ENCODE results near the gene GULP1. TPM values are rescaled to one million over a fixed set of nuclear protein-coding genes. Genes with fewer than 3 reads are reported as not detected.
"Not testable (repeated sequence)": the region's sequence is repeated elsewhere in the genome, so short reads cannot be mapped to it uniquely, and the experiment has no call there.

Gene GULP1
- polyA plus RNA-seq, 1 donor = 18.3 TPM

DNA sequence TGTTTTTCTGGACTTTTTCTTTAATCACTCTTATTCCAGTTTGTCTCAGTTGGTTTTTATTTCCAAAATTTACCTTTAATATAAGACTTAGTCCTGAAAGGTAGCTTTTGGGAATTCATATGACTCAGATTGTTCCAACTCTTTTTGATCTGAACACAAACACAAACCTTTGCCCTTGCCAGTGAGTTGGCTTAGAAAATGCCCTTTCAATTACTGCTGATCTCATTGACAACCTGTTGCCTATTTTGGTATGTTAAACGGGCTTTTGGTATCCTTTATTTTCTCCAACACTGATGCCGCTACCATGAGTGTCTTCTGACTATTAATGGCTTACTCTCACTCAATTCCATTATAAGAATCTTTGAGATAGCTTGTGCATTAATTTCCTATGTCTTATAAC lies 143.4 kb downstream of the GULP1 start:
- DNase-seq = no peak

DNA sequence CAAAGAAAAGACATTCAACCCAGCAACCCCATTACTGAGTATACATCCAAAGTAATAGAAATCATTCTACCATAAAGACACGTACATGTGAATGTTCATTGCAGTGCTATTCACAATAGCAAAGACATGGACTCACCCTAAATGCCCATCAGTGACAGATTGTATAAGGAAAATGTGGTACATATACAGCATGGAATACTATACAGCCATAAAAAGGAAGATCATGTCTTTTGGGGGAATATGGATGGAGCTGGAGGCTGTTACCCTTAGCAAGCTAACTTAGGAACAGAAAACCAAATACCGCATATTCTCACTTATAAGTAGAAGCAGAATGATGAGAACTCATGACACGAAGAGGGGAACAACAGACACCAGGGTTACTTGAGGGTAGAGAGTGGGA lies 145.9 kb downstream of the GULP1 start:
- DNase-seq = no peak

DNA sequence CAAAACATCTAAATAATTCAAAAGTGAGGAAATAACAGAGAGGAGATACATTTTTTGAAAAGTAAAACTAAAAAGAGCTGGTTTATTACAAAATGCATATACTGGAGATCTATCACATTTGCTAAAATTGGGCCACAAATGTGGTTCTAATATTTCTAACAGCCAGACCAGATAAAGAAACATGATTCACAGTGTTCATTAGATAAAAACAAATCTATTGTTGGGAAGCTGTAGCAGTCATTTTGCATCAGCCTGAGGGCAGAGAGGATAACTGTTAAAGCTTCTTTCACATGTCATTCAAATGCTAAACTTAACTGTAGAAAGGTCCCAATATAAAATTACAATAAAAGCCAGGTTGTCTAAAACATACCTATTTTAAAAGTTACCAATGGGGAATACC lies 148.3 kb downstream of the GULP1 start:
- DNase-seq = no peak

DNA sequence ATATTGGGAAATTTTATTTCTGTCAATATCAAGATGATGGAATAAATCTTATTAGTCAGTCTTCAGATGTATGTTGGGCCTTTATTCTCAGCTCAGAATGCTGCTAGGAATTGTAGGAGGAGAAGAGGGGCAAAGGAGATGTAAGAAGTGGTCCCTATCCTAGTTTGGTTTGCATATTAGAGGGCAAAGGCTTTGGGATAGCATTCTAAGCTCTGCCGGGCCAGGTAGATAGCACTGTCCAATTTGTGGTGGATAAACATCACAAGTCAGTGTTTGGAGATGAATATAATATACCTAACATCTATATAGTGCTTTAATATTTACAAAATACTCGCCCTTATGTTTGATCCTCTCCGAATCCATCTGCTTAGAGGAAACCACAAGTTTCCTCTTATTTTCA lies 149.2 kb downstream of the GULP1 start:
- no peak for DNase-seq

DNA sequence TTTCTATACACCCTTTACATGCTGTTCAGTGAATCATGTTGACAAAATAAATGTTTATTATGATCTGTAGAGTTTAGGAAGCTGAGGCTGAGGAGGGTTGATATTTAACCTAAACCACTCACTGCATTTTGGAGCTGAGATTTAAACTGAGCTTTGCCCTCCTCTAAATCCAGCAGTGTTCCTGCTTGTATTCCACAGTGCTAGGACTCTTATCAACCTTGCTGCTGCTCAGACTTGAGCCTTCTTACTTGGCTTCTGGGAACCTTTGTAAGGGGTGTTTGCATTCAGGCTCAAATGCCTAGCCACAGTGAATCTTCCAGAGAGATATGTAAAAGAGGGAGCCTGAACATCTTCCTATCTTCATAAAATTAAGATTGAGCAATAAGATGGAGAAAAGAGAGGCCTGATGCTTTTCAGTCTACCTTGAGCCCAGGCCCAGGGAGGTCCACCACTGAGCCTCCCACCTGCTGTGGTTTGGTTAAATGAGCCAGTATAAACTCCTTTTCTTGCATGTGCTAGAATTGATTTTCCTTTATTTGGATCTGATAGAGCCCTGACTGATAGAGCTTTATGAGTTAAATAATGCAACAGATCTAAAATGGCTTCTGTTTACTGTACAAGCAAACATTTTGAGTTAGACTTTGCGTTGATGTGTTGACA lies 149.7 kb downstream of the GULP1 start:
- DNase-seq = no peak

DNA sequence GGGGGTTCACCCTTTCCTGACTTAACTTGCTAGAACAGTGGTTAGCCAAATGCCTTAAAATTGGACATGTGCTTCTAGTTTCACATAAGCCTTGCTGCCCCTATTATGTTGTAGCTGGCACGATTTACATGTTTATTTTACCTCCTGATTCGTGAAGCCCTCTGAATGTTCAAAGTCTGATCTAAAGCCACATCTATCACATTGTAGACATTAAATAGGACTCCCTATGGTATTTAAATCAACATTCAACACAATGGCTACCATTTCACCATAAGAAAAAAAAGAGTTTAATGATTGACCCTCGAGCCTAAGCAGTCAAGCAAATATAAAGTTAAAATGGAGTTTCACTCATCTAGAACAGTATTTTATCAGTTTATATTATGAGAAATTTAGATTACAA lies 151.5 kb downstream of the GULP1 start:
- no peak for DNase-seq

DNA sequence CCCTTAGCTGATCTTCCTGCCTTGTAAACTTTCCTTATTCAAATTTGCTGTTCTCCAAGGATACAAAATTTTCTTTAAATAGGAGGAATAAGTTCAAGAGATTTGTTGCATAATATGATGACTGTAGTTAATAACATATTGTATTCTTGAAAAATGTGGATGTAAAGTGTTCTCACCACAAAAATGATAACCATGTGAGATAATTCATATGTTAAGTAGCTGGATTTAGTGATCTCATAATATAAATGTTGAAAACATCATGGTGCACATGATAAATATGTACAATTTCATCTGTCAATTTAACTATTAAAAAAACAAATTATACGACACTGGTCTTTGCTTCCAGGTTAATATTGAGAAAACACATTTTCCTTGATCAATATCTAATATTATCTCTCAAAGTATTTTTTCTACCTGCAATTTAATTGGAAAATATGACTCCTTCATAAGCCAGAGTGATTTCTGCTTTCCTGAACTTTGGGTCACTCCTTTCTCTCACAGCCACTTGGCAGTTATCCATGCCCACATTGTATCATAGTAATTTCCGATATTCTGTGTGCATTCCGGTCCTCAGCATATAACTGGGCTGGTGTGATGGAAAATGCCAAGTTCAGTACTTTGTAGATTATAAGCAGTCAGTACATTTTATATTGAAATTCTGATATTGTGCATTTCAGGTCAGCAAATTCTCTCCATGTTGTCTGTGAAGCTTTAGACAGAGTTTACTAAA lies 152.6 kb downstream of the GULP1 start:
- DNase-seq = no peak

DNA sequence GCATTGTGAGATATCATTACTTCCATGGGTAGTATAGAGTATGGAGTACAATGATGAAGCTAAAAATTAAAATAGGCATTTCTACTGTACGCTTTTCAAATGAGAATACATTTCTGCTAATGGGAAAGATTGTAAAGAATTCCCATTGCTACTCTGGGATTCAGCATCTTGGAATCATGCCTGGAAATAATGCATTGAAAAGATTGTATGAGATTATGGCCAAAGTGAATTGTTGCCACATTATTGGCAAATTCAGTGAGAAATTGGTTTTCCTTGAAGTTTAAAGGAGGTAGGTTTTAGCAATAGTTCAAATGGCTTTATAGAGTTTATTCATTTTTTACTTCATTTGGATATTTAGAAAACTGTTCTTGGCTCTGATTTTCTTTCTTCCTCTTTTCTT lies 157.9 kb downstream of the GULP1 start:
- peak; percentile 25 for DNase-seq

DNA sequence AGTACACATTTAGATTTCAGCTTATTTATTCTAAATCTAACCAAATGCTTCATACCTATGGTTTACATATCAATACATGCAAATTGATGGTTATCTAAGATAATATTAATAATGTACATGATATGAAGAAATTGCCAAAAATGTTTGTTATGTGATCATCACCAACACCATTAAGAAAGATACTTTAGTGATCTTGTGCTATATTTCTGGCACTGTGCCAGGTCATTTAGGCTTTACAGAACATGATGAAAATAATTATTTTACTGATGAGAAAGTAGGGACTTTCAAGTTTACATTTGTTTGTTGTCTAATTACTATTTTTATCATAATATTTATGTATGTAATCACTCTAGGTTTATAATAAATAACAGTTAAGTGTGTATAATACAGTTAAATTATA lies 158.3 kb downstream of the GULP1 start:
- peak; percentile 13 for DNase-seq

DNA sequence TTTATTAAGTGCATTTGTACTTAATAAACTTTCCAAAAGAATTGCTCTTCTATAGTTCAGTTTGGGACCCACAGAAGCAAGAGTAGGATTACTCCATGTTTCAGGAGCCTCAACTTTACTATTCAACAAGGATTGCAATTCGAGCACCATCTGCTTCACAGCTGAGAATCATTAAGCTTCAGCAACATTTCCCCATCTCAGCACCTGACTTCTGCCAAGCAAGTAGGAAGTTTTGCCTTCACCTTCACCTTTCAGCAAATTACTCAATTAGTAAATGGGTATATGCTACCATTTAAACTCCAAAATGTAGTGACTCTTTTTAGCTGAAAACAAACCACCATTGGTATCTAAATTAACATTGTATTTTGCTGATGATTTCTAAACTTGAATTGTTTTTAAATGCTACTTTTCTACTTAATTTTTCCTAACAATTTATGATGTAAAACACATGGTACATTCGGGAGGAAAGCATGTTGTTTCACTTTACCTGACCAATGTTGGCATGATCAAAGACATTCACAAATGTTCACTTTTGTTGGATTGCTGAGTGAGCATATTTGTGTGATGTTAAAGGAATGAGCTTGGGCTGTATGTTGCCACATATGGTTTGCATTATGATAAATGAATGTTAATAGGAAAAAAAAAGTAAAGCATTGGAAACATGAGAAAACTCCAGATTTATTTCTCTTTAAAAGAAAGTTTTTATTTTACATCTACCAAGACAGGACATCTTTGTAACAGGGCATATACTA lies 159.2 kb downstream of the GULP1 start:
- DNase-seq = peak; percentile 58

DNA sequence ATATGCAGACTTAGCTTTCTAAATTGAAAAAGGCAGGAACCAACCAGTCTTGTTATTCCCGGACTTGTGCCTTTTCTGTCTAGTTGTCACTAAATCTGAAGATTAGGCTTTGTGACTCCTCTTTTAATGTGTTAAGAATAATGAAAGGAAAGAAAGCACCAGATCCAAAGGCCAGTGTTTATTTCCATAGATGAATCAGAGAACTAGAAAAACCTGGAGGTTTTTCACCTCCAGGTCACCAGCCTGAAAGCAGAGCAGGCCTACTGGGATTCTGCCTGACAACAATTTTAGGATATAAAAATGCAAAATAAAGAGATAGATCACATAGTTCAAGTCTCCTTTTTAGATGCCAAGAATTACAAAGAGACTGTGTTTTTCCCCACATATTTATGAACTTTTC lies 160.4 kb downstream of the GULP1 start:
- peak; percentile 9 for DNase-seq

DNA sequence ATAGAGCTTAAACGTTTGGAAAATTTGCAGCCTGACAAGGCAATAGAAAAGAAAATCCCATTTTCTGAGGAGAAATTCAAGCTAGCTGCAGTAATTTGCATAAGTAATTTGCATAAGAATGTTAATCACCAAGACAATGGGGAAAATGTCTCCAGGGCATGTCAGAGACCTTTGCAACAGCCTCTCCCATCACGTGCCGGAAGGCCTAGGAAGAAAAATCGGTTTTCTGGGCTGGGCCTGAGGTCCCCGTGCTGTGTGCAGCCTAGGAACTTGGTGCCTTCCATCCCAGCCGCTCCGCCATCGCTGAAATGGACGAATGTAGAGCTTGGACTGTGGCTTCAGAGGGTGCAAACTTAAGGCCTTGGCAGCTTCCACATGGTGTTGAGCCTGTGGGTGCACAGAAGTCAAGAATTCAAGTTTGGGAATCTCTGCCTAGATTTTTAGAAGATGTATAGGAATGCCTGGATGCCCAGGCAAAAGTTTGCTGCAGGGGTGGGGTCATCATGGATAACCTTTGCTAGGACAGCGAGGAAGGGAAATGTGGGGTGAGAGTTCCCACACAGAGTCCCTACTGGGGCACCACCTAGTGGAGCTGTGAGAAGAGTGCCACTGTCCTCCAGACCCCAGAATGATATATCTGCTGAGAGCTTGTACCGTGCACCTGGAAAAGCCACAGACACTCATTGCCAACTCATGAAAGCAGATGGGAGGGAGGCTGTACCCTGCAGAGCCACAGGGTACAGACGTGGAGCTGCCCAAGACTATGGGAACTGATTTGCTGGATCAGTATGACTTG lies 164.6 kb downstream of the GULP1 start:
- DNase-seq = no peak

DNA sequence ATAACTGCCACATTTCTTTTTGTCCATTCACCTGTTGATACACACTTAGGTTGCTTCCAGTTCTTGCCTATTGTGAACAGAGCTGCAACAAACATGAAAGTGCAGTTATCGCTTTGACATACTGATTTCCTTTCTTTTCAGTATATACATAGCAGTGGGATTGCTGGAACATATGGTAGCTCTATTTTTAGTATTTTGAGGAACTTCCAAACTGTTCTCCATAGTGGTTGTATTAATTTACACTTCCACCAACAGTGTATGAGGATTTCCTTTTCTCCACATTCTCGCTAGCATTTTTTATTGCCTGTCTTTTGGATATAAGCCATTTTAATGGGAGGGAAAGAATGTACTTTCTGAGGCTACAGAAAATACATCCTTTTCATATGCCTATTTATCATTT lies 167.4 kb downstream of the GULP1 start:
- DNase-seq = no peak

DNA sequence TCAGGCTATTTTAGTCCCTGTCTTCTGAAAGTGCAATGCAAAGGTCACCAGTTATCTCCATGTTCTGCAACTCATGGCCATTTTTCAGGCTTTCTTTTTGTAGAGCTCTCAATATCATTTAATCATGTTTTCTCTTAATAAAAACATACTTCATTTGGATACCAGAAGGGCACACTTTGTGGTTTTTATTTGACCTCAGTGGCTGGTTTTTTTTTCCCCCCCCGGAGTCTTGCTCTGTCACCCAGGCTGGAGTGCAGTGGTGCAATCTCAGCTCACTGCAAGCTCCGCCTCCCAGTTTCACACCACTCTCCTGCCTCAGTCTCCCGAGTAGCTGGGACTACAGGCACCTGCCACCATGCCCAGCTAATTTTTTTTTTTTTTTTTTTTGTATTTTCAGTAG lies 174.4 kb downstream of the GULP1 start:
- not testable (repeated sequence) for DNase-seq

DNA sequence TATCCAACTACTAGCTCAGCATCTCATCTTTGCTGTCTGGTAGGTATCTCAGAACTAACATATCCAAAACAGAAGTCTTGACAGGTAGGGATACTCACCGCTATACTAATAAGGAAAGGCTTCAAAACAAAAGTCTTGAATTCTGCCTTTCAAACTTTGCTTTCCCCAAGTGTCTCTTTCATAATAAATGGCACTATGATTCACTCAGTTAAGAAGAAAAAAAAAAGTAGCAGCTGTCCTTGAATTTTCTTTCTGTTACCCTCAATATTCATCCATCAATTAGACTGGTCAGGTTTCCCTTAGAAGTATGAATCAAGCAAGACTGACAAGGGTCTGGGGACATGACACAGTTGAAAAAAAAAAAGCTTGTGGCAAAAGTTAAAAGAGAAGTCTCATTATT lies 175.1 kb downstream of the GULP1 start:
- DNase-seq = no peak

DNA sequence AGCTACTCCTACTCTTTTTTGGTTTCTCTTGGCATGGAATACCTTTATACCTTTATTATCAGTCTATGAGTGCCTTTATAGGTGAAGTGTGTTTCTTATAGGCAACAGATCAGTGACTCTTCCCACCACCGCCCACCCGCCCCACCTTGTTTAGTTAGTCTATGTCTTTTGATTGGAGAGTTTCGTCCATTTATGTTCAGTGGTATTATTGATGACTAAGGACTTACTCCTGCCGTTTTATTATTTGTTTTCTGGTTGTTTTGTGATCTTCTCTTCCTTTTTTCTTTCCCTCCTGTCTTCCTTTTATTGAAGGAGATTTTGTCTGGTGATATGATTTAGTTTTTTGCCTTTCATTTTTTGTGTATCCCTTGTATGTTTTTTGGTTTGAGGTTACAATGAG lies 179.5 kb downstream of the GULP1 start:
- no peak for DNase-seq

DNA sequence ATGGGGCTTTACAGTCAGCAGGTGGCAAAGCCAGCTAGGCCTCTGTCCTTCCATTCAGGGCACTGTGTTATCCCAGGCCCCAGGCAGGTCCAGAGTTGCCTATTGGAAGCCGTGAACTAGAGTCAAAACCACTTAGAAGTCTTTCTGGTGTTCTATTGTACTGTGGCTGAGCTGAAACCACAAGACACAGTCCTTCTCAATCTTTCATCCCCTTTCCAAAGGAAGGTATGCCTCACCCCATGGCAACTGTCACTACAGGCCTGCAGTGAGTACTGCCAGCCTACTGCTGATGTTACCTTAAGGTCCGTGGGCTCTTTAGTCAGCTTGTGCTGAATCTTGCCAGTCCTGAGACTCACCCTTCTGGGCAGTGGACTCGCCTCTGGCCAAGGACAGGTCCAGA lies 181.6 kb downstream of the GULP1 start:
- DNase-seq = no peak

DNA sequence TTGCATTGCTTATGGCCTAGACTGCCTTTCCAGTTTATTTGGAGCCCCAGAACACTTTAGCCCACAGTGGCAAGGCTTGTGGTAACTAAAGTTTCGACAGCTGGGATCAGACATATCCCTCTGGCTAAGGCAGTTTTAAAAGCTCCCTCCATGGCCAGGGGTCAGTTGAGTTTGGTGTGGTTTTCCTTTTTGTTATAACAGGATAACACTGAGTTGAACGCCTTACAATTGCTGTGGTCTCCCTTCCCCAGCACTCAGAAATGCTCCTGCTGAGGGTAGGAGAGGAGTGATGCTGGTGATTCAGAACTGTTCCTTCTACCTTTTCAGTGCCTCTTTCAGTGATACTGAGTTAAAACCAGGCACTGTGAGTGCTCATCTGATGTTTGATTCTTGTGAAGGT lies 182.6 kb downstream of the GULP1 start:
- no peak for DNase-seq

DNA sequence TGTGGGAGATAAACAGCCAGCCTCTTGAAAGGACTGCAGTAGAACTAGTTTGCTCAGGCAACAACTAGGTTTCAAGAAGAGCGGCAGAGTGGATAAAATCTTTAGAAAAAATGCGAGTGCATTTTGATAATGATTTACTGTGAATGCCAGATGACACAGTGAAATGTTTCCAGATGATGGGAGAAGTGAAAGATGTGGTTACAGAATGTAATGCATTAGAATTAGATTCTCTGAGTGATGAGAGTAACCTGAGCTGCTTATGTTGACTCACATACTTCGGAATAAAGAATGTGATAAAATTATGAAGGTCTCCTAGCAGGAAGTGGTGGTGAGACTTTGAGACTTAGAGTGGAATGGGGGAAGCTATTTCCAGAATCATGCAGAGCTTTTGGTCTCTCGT lies 184.3 kb downstream of the GULP1 start:
- no peak for DNase-seq

DNA sequence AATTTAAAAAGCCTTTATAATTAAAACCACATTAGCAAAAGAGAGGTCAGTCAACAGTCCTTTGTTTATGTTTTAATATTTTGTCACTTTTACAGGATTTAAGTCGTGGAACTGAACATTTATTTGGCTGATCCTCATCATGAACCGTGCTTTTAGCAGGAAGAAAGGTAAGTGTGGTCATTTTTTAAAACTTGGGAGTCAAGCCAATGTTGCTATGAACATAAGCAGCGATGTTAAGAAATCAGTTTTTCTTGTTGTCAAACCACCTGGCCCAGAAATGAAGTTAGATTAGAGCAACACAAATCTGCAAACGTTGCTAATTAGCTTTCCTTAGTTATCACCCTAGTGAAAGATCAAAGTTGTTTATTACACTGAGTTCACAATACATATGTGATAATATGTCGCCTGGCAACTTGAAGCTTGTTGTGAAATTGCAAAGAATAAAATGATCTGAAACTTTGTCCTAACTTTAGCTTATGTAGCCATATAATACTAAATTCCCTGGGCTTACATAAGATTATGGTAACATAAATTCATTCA lies 186.0 kb downstream of the GULP1 start:
- no peak for DNase-seq

DNA sequence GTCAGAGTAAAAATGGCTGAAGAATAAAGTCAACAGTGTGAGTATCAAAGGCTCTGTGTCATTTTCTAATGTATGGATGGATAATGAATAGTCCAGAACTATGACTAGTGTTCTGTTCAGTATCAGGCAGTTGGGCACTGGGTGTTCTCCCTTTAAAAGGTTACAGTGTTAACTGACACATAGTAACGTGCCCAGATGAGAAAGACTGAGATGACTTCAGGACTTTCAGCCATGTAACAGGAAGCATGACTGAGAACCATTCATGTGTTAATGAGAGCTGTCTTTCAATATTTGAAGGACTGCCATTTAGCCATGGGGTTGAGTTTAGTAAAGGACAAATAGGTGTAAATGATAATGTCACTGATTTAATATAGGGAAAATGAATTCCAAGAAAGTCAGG lies 187.1 kb downstream of the GULP1 start:
- DNase-seq = no peak

DNA sequence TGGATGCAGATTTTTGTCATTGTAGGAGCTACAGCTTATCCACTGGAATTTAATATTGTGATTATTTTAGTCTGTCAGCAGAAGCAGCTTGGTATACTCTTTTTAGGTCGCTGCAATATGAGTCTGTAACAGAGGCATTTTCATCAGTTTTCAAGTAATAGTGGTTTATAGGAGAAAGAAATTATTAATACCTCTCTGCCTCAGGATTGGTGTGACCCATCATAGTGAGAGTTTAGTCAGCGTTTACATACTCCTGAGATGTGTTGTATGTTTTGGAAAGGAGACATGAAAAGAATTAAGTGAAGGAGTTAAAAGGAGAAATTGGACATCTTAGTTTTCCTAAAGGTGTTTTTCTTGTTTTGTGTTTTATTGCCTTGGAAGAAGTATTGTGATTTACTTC lies 189.8 kb downstream of the GULP1 start:
- no peak for DNase-seq

DNA sequence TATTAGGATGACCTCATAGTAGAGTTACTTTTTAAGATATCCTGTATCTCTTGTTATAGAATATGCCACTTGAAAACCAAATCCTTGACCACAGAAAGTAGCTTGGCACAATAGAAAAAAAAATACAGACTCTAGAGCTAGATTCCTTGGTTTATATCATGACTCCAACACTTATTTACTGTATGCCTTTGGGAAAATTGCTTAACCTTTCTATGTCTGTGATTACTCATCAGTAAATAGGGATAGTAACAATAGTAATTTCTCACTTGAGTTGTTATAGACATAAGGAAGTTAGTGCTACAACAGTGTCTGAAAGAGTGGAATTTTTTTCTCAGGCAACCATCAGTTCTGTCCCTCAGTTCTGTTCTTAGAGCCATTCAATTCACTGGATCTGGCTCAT lies 193.8 kb downstream of the GULP1 start:
- no peak for DNase-seq

Measured in hindlimb muscle (tissue), 1 donor.